HEK293 (cell line): ENCODE results near the gene RGS13.

Experiments
- CTCF ChIA-PET: fragments of 350-600 bp; formaldehyde crosslinking; extraction: SDS; loops from one replicate; lab custom pipeline; 2021; ENCODE audit warnings: antibody characterized with exemption; lab: Yijun Ruan, JAX
- POLR2A ChIA-PET: fragments of 300-600 bp; formaldehyde crosslinking; extraction: SDS; loops from one replicate; lab custom pipeline; 2020; ENCODE audit warnings: antibody characterized with exemption, inconsistent platforms; lab: Yijun Ruan, JAX
- H3K27ac ChIP-seq: fragments of 200-500 bp; sonication (Bioruptor generic); 2 replicates; pipeline ENCODE4 v1.5.1; 2014; ENCODE audit warnings: low read depth, low read length, control low read depth, inconsistent platforms; ENCODE audit errors: extremely low read depth
- H3K36me3 ChIP-seq, 2 experiments: fragments of 200-500 bp in 1 of 2; sonication (Bioruptor generic) in 1 of 2; 1 replicate in 1 of 2; 2 replicates in 1 of 2; pipeline ENCODE4 v1.5.1; 2014 to 2017; ENCODE audit warnings: inconsistent platforms in 2 of 2, low read length in 2 of 2; ENCODE audit not compliant: control insufficient read depth in 2 of 2, insufficient read depth in 1 of 2
- H3K4me1 ChIP-seq: fragments of 200-500 bp; sonication (Bioruptor generic); 2 replicates; pipeline ENCODE4 v1.5.1; 2014; ENCODE audit warnings: mild to moderate bottlenecking, low read length, inconsistent platforms; ENCODE audit not compliant: control insufficient read depth, insufficient read depth
- H3K4me3 ChIP-seq: 2 replicates; pipeline ENCODE4 v1.5.1; 2011; ENCODE audit warnings: low read depth, mild to moderate bottlenecking, control low read depth, low read length, moderate library complexity
- H3K9me3 ChIP-seq: fragments of 200-500 bp; sonication (Bioruptor generic); 2 replicates; pipeline ENCODE4 v1.5.1; 2014; ENCODE audit warnings: low read depth, low read length, inconsistent platforms; ENCODE audit not compliant: control insufficient read depth, insufficient read depth
- BCL11B ChIP-seq: fragments of 450-650 bp; formaldehyde crosslinking; IDR thresholded peaks from 2 replicates; pipeline ENCODE4 v1.5.1; 2016; ENCODE audit warnings: low read depth, missing biosample characterization, missing genetic modification characterization
- IKZF3 ChIP-seq: fragments of 450-650 bp; IDR thresholded peaks from 2 replicates; pipeline ENCODE4 v1.5.0; 2018; ENCODE audit warnings: missing biosample characterization, mild to moderate bottlenecking, missing genetic modification characterization, moderate library complexity
- KLF1 ChIP-seq: fragments of 450-650 bp; formaldehyde crosslinking; IDR thresholded peaks from 2 replicates; pipeline ENCODE4 v1.5.1; 2016; ENCODE audit warnings: missing biosample characterization, missing genetic modification characterization
- REPIN1 ChIP-seq: fragments of 450-650 bp; formaldehyde crosslinking; IDR thresholded peaks from 2 replicates; pipeline ENCODE4 v1.5.1; 2017; ENCODE audit warnings: missing biosample characterization, missing genetic modification characterization, low read depth
- SCRT1 ChIP-seq: fragments of 450-650 bp; formaldehyde crosslinking; IDR thresholded peaks from 2 replicates; pipeline ENCODE4 v1.5.1; 2016; ENCODE audit warnings: missing biosample characterization, missing genetic modification characterization, borderline replicate concordance
- SP7 ChIP-seq: fragments of 450-650 bp; formaldehyde crosslinking; IDR thresholded peaks from 2 replicates; pipeline ENCODE4 v1.5.1; 2016; ENCODE audit warnings: missing biosample characterization, missing genetic modification characterization
- TRIM28 ChIP-seq: IDR thresholded peaks from 2 replicates; pipeline ENCODE4 v1.6.1; 2011; ENCODE audit warnings: low read length, control low read depth, borderline replicate concordance
- ZFP41 ChIP-seq: fragments of 450-650 bp; formaldehyde crosslinking; IDR thresholded peaks from 2 replicates; pipeline ENCODE4 v1.5.1; 2016; ENCODE audit warnings: missing biosample characterization, missing genetic modification characterization, borderline replicate concordance
- ZIC2 ChIP-seq: fragments of 450-650 bp; formaldehyde crosslinking; IDR thresholded peaks from 2 replicates; pipeline ENCODE4 v1.5.1; 2016; ENCODE audit warnings: missing biosample characterization, missing genetic modification characterization
- ZNF10 ChIP-seq: fragments of 450-650 bp; formaldehyde crosslinking; IDR thresholded peaks from 2 replicates; pipeline ENCODE4 v1.5.1; 2017; ENCODE audit warnings: missing biosample characterization, missing genetic modification characterization
- ZNF146 ChIP-seq: fragments of 450-650 bp; formaldehyde crosslinking; IDR thresholded peaks from 2 replicates; pipeline ENCODE4 v1.5.1; 2016; ENCODE audit warnings: missing biosample characterization, missing genetic modification characterization
- ZNF274 ChIP-seq, 2 experiments: fragments of 200-500 bp in 1 of 2; fragments of 450-650 bp in 1 of 2; sonication (Bioruptor generic) in 1 of 2; formaldehyde crosslinking in 1 of 2; IDR thresholded peaks; 2 replicates each; pipeline versions ENCODE4 v1.5.1 to v1.6.1; 2014 to 2016; ENCODE audit warnings: borderline replicate concordance in 1 of 2, inconsistent platforms in 1 of 2, low read length in 1 of 2, missing biosample characterization in 1 of 2, missing genetic modification characterization in 1 of 2
- ZNF391 ChIP-seq: fragments of 450-650 bp; formaldehyde crosslinking; IDR thresholded peaks from 2 replicates; pipeline ENCODE4 v1.5.1; 2016; ENCODE audit warnings: low read depth, missing biosample characterization, missing genetic modification characterization, borderline replicate concordance
- ZNF623 ChIP-seq: fragments of 450-650 bp; formaldehyde crosslinking; IDR thresholded peaks from 2 replicates; pipeline ENCODE4 v1.5.1; 2016; ENCODE audit warnings: missing biosample characterization, missing genetic modification characterization
- TF ChIP-seq, protein P1 (sequence below): fragments of 450-650 bp; formaldehyde crosslinking; IDR thresholded peaks from 2 replicates; pipeline ENCODE4 v1.5.1; 2016; ENCODE audit warnings: missing biosample characterization, missing genetic modification characterization
- TF ChIP-seq, protein P2 (sequence below): fragments of 450-650 bp; formaldehyde crosslinking; IDR thresholded peaks from 2 replicates; pipeline ENCODE4 v1.5.1; 2017; ENCODE audit warnings: missing biosample characterization, missing genetic modification characterization
- TF ChIP-seq, protein P3 (sequence below): fragments of 450-650 bp; formaldehyde crosslinking; IDR thresholded peaks from 2 replicates; pipeline ENCODE4 v1.5.1; 2016; ENCODE audit warnings: missing biosample characterization, missing genetic modification characterization
- TF ChIP-seq, protein P4 (sequence below): fragments of 450-650 bp; formaldehyde crosslinking; IDR thresholded peaks from 2 replicates; pipeline ENCODE4 v1.5.1; 2016; ENCODE audit warnings: missing biosample characterization, missing genetic modification characterization
- TF ChIP-seq, protein P5 (sequence below): fragments of 450-650 bp; formaldehyde crosslinking; IDR thresholded peaks from 2 replicates; pipeline ENCODE4 v1.5.1; 2016; ENCODE audit warnings: missing biosample characterization, missing genetic modification characterization

Gene RGS13

DNA sequence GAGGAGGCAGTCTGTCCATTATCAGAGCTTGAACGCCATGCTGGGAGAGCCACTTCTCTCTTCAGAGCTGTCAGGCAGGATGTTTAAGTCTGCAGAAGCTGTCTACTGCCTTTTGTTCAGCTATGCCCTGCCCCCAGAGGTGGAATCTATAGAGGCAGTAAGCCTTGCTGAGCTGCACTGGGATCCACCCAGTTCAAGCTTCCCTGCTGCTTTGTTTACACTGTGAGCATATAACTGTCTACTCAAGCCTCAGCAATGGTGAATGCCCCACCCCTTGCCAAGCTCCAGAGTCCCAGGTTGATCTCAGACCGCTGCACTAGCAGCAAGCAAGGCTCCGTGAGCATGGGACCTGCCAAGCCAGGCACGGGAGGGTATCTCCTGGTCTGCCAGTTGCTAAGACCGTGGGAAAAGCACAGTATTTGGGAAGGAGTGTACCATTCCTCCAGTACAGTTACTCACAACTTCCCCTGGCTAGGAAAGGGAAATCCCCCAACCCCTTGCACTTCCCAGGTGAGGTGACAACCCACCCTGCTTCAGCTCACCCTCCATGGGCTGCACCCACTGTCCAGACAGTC, 32.5 kb downstream of the RGS13 start:
- TF ChIP-seq, protein P1, sequence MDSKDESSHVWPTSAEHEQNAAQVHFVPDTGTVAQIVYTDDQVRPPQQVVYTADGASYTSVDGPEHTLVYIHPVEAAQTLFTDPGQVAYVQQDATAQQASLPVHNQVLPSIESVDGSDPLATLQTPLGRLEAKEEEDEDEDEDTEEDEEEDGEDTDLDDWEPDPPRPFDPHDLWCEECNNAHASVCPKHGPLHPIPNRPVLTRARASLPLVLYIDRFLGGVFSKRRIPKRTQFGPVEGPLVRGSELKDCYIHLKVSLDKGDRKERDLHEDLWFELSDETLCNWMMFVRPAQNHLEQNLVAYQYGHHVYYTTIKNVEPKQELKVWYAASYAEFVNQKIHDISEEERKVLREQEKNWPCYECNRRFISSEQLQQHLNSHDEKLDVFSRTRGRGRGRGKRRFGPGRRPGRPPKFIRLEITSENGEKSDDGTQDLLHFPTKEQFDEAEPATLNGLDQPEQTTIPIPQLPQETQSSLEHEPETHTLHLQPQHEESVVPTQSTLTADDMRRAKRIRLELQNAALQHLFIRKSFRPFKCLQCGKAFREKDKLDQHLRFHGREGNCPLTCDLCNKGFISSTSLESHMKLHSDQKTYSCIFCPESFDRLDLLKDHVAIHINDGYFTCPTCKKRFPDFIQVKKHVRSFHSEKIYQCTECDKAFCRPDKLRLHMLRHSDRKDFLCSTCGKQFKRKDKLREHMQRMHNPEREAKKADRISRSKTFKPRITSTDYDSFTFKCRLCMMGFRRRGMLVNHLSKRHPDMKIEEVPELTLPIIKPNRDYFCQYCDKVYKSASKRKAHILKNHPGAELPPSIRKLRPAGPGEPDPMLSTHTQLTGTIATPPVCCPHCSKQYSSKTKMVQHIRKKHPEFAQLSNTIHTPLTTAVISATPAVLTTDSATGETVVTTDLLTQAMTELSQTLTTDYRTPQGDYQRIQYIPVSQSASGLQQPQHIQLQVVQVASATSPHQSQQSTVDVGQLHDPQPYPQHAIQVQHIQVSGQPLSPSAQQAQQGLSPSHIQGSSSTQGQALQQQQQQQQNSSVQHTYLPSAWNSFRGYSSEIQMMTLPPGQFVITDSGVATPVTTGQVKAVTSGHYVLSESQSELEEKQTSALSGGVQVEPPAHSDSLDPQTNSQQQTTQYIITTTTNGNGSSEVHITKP (tag by site-specific recombination), result peak; percentile 78
- TF ChIP-seq SP7 (tag by site-specific recombination), result no peak
- peak; percentile 48 for TF ChIP-seq KLF1
- TF ChIP-seq TRIM28, result peak; percentile 80; the same call in 1 of the 2 replicates
- 0 out of 2 replicates have a peak, but pooled peaks have one; percentile 7 for TF ChIP-seq ZIC2 (tag by site-specific recombination)
- TF ChIP-seq, all 188 proteins: peak for 4
- Histone ChIP-seq H3K36me3 (no peaks in the 10 kb centered on the region), H3K9me3 (no peaks in the 10 kb centered on the region), H3K4me3 (no peak overlapping the region), H3K4me1 (no peaks in the 10 kb centered on the region), H3K27ac (no peak overlapping the region)
- ChIA-PET CTCF (no interaction called here), POLR2A (no interaction called here)

DNA sequence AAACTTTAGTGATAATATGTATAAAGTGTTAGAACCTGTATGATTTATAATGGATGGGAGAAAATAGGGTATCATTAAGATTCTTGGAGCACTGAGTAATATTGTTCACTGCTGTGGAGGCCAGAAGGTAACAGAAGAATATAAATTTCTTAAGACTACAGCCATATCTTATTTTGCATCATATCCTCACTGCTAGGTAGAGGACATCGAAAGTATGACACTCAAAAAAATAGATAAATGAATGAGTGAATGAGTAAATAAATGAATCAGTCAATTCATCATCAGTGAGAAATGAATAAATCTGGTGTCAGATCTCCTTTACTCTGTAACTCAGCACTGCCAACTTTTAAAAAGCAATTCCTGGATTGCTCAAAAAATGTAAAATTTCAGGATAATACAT, 33.2 kb downstream of the RGS13 start:
- H3K36me3 ChIP-seq, result no peaks in the 10 kb centered on the region
- no peaks in the 10 kb centered on the region for H3K4me1 ChIP-seq
- H3K9me3 ChIP-seq, result no peaks in the 10 kb centered on the region
- TF ChIP-seq BCL11B (tag by site-specific recombination) (no peak), ZFP41 (tag by site-specific recombination) (no peak), ZNF391 (tag by site-specific recombination) (no peak), IKZF3 (tag by site-specific recombination) (no peak)
- TF ChIP-seq, all 188 proteins: peak for 0
- ChIA-PET CTCF (no interaction called here), POLR2A (no interaction called here)
- no peak overlapping the region for H3K27ac ChIP-seq
- no peak overlapping the region for H3K4me3 ChIP-seq

DNA sequence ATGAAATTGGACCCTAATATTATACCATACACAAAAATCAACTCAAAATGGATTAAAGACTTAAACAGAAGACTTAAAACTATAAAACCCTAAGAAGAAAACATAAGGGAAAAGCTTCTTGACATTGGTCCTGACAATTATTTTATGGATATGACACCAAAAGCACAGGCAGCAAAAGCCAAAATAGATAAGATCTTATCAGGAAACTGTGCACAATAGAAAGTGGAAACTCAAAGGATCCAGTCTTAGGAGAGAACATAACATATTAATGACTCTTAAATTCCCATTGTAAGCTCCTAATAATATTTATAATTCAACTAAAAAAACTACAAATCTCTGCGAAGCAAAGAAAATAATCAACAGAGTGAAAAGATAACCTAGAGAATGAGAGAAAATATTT, 39.8 kb downstream of the RGS13 start:
- Histone ChIP-seq H3K4me1 (no peaks in the 10 kb centered on the region), H3K27ac (no peak overlapping the region), H3K36me3 (no peaks in the 10 kb centered on the region), H3K9me3 (no peaks in the 10 kb centered on the region), H3K4me3 (no peak overlapping the region)
- POLR2A ChIA-PET, result no interaction called here
- CTCF ChIA-PET, result interaction anchor here (0.6 kb wide), 1 partner anchor 346 kb away, joined by 3 read pairs; no protein-coding TSS in a partner anchor
- TF ChIP-seq ZFP41 (tag by site-specific recombination) (no peak), SCRT1 (tag by site-specific recombination) (no peak), ZNF274 (IDR thresholded peaks at IDR 0.05; ENCODE audit: low read length) (no peak), ZNF274 (tag by site-specific recombination; IDR thresholded peaks at IDR 0.05; ENCODE audit: borderline replicate concordance) (no peak), ZNF623 (tag by site-specific recombination) (no peak), ZNF10 (tag by site-specific recombination) (no peak), REPIN1 (tag by site-specific recombination) (no peak), ZNF146 (no peak)
- TF ChIP-seq, protein P2, sequence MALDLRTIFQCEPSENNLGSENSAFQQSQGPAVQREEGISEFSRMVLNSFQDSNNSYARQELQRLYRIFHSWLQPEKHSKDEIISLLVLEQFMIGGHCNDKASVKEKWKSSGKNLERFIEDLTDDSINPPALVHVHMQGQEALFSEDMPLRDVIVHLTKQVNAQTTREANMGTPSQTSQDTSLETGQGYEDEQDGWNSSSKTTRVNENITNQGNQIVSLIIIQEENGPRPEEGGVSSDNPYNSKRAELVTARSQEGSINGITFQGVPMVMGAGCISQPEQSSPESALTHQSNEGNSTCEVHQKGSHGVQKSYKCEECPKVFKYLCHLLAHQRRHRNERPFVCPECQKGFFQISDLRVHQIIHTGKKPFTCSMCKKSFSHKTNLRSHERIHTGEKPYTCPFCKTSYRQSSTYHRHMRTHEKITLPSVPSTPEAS (tag by site-specific recombination), result no peak
- TF ChIP-seq, protein P3, sequence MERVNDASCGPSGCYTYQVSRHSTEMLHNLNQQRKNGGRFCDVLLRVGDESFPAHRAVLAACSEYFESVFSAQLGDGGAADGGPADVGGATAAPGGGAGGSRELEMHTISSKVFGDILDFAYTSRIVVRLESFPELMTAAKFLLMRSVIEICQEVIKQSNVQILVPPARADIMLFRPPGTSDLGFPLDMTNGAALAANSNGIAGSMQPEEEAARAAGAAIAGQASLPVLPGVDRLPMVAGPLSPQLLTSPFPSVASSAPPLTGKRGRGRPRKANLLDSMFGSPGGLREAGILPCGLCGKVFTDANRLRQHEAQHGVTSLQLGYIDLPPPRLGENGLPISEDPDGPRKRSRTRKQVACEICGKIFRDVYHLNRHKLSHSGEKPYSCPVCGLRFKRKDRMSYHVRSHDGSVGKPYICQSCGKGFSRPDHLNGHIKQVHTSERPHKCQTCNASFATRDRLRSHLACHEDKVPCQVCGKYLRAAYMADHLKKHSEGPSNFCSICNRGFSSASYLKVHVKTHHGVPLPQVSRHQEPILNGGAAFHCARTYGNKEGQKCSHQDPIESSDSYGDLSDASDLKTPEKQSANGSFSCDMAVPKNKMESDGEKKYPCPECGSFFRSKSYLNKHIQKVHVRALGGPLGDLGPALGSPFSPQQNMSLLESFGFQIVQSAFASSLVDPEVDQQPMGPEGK (tag by site-specific recombination), result no peak
- TF ChIP-seq, protein P4, sequence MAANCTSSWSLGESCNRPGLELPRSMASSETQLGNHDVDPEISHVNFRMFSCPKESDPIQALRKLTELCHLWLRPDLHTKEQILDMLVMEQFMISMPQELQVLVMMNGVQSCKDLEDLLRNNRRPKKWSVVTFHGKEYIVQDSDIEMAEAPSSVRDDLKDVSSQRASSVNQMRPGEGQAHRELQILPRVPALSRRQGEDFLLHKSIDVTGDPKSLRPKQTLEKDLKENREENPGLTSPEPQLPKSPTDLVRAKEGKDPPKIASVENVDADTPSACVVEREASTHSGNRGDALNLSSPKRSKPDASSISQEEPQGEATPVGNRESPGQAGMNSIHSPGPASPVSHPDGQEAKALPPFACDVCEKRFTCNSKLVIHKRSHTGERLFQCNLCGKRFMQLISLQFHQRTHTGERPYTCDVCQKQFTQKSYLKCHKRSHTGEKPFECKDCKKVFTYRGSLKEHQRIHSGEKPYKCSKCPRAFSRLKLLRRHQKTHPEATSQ (tag by site-specific recombination), result no peak
- TF ChIP-seq, protein P5, sequence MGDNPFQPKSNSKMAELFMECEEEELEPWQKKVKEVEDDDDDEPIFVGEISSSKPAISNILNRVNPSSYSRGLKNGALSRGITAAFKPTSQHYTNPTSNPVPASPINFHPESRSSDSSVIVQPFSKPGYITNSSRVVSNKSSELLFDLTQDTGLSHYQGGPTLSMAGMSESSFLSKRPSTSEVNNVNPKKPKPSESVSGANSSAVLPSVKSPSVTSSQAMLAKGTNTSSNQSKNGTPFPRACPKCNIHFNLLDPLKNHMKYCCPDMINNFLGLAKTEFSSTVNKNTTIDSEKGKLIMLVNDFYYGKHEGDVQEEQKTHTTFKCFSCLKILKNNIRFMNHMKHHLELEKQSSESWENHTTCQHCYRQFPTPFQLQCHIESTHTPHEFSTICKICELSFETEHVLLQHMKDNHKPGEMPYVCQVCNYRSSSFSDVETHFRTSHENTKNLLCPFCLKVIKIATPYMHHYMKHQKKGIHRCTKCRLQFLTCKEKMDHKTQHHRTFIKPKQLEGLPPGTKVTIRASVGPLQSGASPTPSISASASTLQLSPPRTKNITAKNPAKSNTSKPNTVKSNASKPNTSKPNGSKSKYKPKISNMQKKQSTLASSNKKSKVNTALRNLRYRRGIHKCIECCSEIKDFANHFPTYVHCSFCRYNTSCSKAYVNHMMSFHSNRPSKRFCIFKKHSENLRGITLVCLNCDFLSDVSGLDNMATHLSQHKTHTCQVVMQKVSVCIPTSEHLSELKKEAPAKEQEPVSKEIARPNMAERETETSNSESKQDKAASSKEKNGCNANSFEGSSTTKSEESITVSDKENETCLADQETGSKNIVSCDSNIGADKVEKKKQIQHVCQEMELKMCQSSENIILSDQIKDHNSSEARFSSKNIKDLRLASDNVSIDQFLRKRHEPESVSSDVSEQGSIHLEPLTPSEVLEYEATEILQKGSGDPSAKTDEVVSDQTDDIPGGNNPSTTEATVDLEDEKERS (tag by site-specific recombination), result no peak
